HG03342 (cell line): ENCODE measurements around the gene HK1.

ENCODE experiments used
- ATAC-seq: cut with Tn5 transposase; IDR thresholded peaks from one replicate; pipeline ENCODE4 v1.9.1; 2021; ENCODE audit warnings: mild to moderate bottlenecking, moderate library complexity; ENCODE audit not compliant: unreplicated experiment

The HK1 gene

GRCh38 chr10:69397972-69398371 is 119.7 kb downstream of the HK1 start:
- no peak for ATAC-seq

GRCh38 chr10:69398466-69398865 is 120.2 kb downstream of the HK1 start:
- no peak for ATAC-seq

- no peak for ATAC-seq
Observed at GRCh38 chr10:69400936-69401335, 122.6 kb downstream of the HK1 start.

GRCh38 chr10:69401416-69401815 is 123.1 kb downstream of the HK1 start:
- ATAC-seq, result no peak

- no peak for ATAC-seq
Observed at GRCh38 chr10:69402386-69402785, 124.1 kb downstream of the HK1 start.

- no peak for ATAC-seq
Observed at GRCh38 chr10:69403066-69403465, 124.8 kb downstream of the HK1 start.

GRCh38 chr10:69403519-69403918 is 125.2 kb downstream of the HK1 start:
- no peak for ATAC-seq

GRCh38 chr10:69404786-69405185 is 126.5 kb downstream of the HK1 start:
- ATAC-seq, result no peak

GRCh38 chr10:69405221-69405620 is 126.9 kb downstream of the HK1 start:
- ATAC-seq, result no peak

- ATAC-seq, result no peak
Observed at GRCh38 chr10:69406302-69406811, 128.1 kb downstream of the HK1 start.

- ATAC-seq, result no peak
Observed at GRCh38 chr10:69406816-69407580, 128.7 kb downstream of the HK1 start.

GRCh38 chr10:69407621-69408301 is 129.5 kb downstream of the HK1 start:
- ATAC-seq, result no peak

- ATAC-seq, result peak; percentile 78
Observed at GRCh38 chr10:69408318-69409175, 130.3 kb downstream of the HK1 start.

- ATAC-seq, result no peak
Observed at GRCh38 chr10:69409176-69409495, 130.8 kb downstream of the HK1 start.

GRCh38 chr10:69409968-69410367 is 131.7 kb downstream of the HK1 start:
- no peak for ATAC-seq

- ATAC-seq, result no peak
Observed at GRCh38 chr10:69410487-69410886, 132.2 kb downstream of the HK1 start.

GRCh38 chr10:69411476-69411875 is 133.2 kb downstream of the HK1 start:
- ATAC-seq, result no peak

GRCh38 chr10:69412232-69412790 is 134.0 kb downstream of the HK1 start:
- no peak for ATAC-seq

GRCh38 chr10:69413221-69413865 is 135.0 kb downstream of the HK1 start:
- ATAC-seq, result no peak
